WTC11 (cell line): ENCODE data around the gene RASGRF1. TPM values are rescaled to one million over a fixed set of nuclear protein-coding genes. Genes with fewer than 3 reads are reported as not detected.

Experiments
- ATAC-seq: fragments of 200-7000 bp; cut with Tn5 transposase; 2 replicates; pipeline ENCODE4 v1.10.0; 2021; ENCODE audit warnings: mild to moderate bottlenecking, moderate library complexity
- CTCF ChIA-PET: fragments of 300-600 bp; sonication (Branson Sonifier 250); formaldehyde crosslinking; loops from one replicate; lab custom pipeline; 2021; ENCODE audit warnings: antibody characterized with exemption; lab: Charles Lee
- POLR2A ChIA-PET: fragments of 350-600 bp; sonication (Branson Sonifier 250); formaldehyde crosslinking; loops from one replicate; lab custom pipeline; 2021; ENCODE audit warnings: antibody characterized with exemption; lab: Charles Lee
- DNase-seq: peaks from one replicate; pipeline ENCODE4 v3.0.0; 2021; ENCODE audit warnings: low spot score
- H3K27ac Mint-ChIP-seq: 2 replicates; pipeline ENCODE4 v1.8.0; 2021; ENCODE audit warnings: mixed read lengths
- H3K27me3 Mint-ChIP-seq: 2 replicates; pipeline ENCODE4 v1.8.0; 2021; ENCODE audit warnings: low read depth, mild to moderate bottlenecking, moderate library complexity, mixed read lengths
- H3K36me3 Mint-ChIP-seq: 2 replicates; pipeline ENCODE4 v1.8.0; 2021; ENCODE audit warnings: mixed read lengths
- H3K4me1 Mint-ChIP-seq: 2 replicates; pipeline ENCODE4 v1.8.0; 2022; ENCODE audit warnings: mixed read lengths
- H3K4me3 Mint-ChIP-seq: 2 replicates; pipeline ENCODE4 v1.8.0; 2021; ENCODE audit warnings: mild to moderate bottlenecking, moderate library complexity, mixed read lengths
- H3K9me3 Mint-ChIP-seq: 2 replicates; pipeline ENCODE4 v1.8.0; 2021; ENCODE audit warnings: mixed read lengths
- ARID4B ChIP-seq: sonication (generic); formaldehyde crosslinking; IDR thresholded peaks from 2 replicates; pipeline ENCODE4 v1.8.0; 2023; ENCODE audit warnings: missing genetic modification reagents, mild to moderate bottlenecking, borderline replicate concordance
- CTCF ChIP-seq: fragments of 200-600 bp; IDR thresholded peaks from 2 replicates; pipeline ENCODE4 v1.8.0; 2022; ENCODE audit warnings: antibody characterized with exemption
- ERG ChIP-seq: fragments of 250-450 bp; sonication (Bioruptor Pico); IDR thresholded peaks from 2 replicates; pipeline ENCODE4 v1.8.0; 2021; ENCODE audit warnings: mild to moderate bottlenecking
- FOXJ3 ChIP-seq: sonication (generic); formaldehyde crosslinking; IDR thresholded peaks from 2 replicates; pipeline ENCODE4 v1.9.0; 2021; ENCODE audit warnings: missing genetic modification reagents, mild to moderate bottlenecking, borderline replicate concordance
- FOXK1 ChIP-seq: sonication (generic); formaldehyde crosslinking; IDR thresholded peaks from 2 replicates; pipeline ENCODE4 v1.8.0; 2022; ENCODE audit warnings: mild to moderate bottlenecking, moderate library complexity, missing genetic modification reagents
- FOXP1 ChIP-seq: sonication (generic); formaldehyde crosslinking; IDR thresholded peaks from 2 replicates; pipeline ENCODE4 v1.8.0; 2022; ENCODE audit warnings: missing genetic modification reagents, mild to moderate bottlenecking, moderate library complexity, borderline replicate concordance
- FOXP4 ChIP-seq: sonication (generic); formaldehyde crosslinking; IDR thresholded peaks from 2 replicates; pipeline ENCODE4 v1.8.0; 2022; ENCODE audit warnings: mild to moderate bottlenecking, missing genetic modification reagents
- GABPB1 ChIP-seq: sonication (generic); formaldehyde crosslinking; IDR thresholded peaks from 2 replicates; pipeline ENCODE4 v1.8.1; 2023; ENCODE audit warnings: mild to moderate bottlenecking, missing genetic modification reagents
- JUN ChIP-seq: sonication (generic); formaldehyde crosslinking; IDR thresholded peaks from 2 replicates; pipeline ENCODE4 v1.8.0; 2023; ENCODE audit warnings: mild to moderate bottlenecking, missing genetic modification reagents
- KAT7 ChIP-seq: sonication (generic); formaldehyde crosslinking; IDR thresholded peaks from 2 replicates; pipeline ENCODE4 v1.8.1; 2023; ENCODE audit warnings: missing genetic modification reagents, mild to moderate bottlenecking, borderline replicate concordance
- MYBL2 ChIP-seq: sonication (generic); formaldehyde crosslinking; IDR thresholded peaks from 2 replicates; pipeline ENCODE4 v1.8.1; 2023; ENCODE audit warnings: mild to moderate bottlenecking, moderate library complexity, missing genetic modification reagents
- NFYB ChIP-seq: sonication (generic); formaldehyde crosslinking; conservative IDR thresholded peaks from 2 replicates; pipeline ENCODE4 v1.8.0; 2022; ENCODE audit warnings: low read depth, missing genetic modification reagents
- OVOL2 ChIP-seq: fragments of 250-450 bp; sonication (Bioruptor Pico); IDR thresholded peaks from 2 replicates; pipeline ENCODE4 v1.9.0; 2021; ENCODE audit warnings: mild to moderate bottlenecking, borderline replicate concordance
- SOX15 ChIP-seq: fragments of 250-450 bp; sonication (Bioruptor Pico); IDR thresholded peaks from 2 replicates; pipeline ENCODE4 v1.9.0; 2021; ENCODE audit warnings: mild to moderate bottlenecking
- ZNF121 ChIP-seq: sonication (generic); formaldehyde crosslinking; IDR thresholded peaks from 2 replicates; pipeline ENCODE4 v1.8.0; 2023; ENCODE audit warnings: missing genetic modification reagents
- ZNF138 ChIP-seq: sonication (generic); formaldehyde crosslinking; conservative IDR thresholded peaks from 2 replicates; pipeline ENCODE4 v1.8.1; 2022; ENCODE audit warnings: mild to moderate bottlenecking, moderate library complexity, missing genetic modification reagents
- ZNF219 ChIP-seq: sonication (generic); formaldehyde crosslinking; IDR thresholded peaks from 2 replicates; pipeline ENCODE4 v1.8.0; 2023; ENCODE audit warnings: missing genetic modification reagents, mild to moderate bottlenecking, borderline replicate concordance
- ZNF263 ChIP-seq: sonication (generic); formaldehyde crosslinking; IDR thresholded peaks from 2 replicates; pipeline ENCODE4 v1.8.1; 2022; ENCODE audit warnings: low read depth, mild to moderate bottlenecking, moderate library complexity, missing genetic modification reagents
- ZNF281 ChIP-seq: sonication (generic); formaldehyde crosslinking; IDR thresholded peaks from 2 replicates; pipeline ENCODE4 v1.8.0; 2023; ENCODE audit warnings: mild to moderate bottlenecking, missing genetic modification reagents
- ZNF396 ChIP-seq: fragments of 250-450 bp; sonication (Bioruptor Pico); IDR thresholded peaks from 2 replicates; pipeline ENCODE4 v1.8.0; 2021; ENCODE audit warnings: mild to moderate bottlenecking, moderate library complexity, borderline replicate concordance
- total RNA-seq: library from RNA; stranded (reverse); gene quantifications from 3 replicates; pipeline ENCODE4 v1.2.3, GENCODE V29; 2021

RASGRF1 gene
- total RNA-seq, 1 experiment from 2014 or later = 0.85 TPM

- TF ChIP-seq ERG = no peak
- no peak for TF ChIP-seq ZNF219 (CRISPR knock-in tag)
- no peak for TF ChIP-seq ZNF396
- no peak for TF ChIP-seq ZNF121
- TF ChIP-seq ZNF281 = no peak
- TF ChIP-seq ZNF263 = no peak
- TF ChIP-seq ZNF138 = no peak
- TF ChIP-seq FOXP1 = no peak
- no peak for TF ChIP-seq FOXJ3 (CRISPR knock-in tag)
- no peak for TF ChIP-seq OVOL2 (CRISPR knock-in tag)
- no peak for TF ChIP-seq NFYB (CRISPR knock-in tag)
- no peak for TF ChIP-seq CTCF
- no peak for TF ChIP-seq GABPB1 (CRISPR knock-in tag)
Measured at GRCh38 chr15:79066391-79067071, 24.0 kb downstream of the RASGRF1 start (continued).

- ChIA-PET CTCF (interaction anchor here (1.1 to 1.4 kb wide), 4 partner anchors 13 to 119 kb away, joined by 3 to 6 read pairs (median 3); no protein-coding TSS in a partner anchor), POLR2A (no interaction called here)
- Mint-ChIP-seq H3K27me3 (peaks cover 60% of the 10 kb centered on the region), H3K27ac (no peak overlapping the region), H3K4me3 (no peak overlapping the region), H3K4me1 (peaks cover 2% of the 10 kb centered on the region), H3K36me3 (no peaks in the 10 kb centered on the region), H3K9me3 (no peaks in the 10 kb centered on the region)
- no peak for ATAC-seq
- no peak for TF ChIP-seq SOX15
- no peak for TF ChIP-seq JUN (CRISPR knock-in tag)
- no peak for TF ChIP-seq KAT7 (CRISPR knock-in tag)
- TF ChIP-seq FOXP4 = no peak
- no peak for TF ChIP-seq ERG
- TF ChIP-seq MYBL2 (CRISPR knock-in tag) = no peak
- no peak for TF ChIP-seq ZNF121
- no peak for TF ChIP-seq NFYB (CRISPR knock-in tag)
- TF ChIP-seq ARID4B = no peak
- TF ChIP-seq FOXK1 (CRISPR knock-in tag) = no peak
- DNase-seq = no peak
Measured at GRCh38 chr15:79065706-79066376, 24.7 kb downstream of the RASGRF1 start.
